Activated CD4-positive, alpha-beta T cell treated with anti-CD3 and anti-CD28 coated beads, Interleukin-2, amount 10 ng/mL, durations not matched to agents 7 days and 5 days (primary cell): ENCODE data around the gene B4GALT2. TPM values are rescaled to one million over a fixed set of nuclear protein-coding genes. Genes with fewer than 3 reads are reported as not detected.

Source experiments
- CTCF ChIA-PET: fragments of 350-600 bp; sonication (Branson Sonifier 250); formaldehyde crosslinking; loops from one replicate; lab custom pipeline; 2021; ENCODE audit warnings: antibody characterized with exemption; lab: Charles Lee
- POLR2A ChIA-PET: fragments of 350-600 bp; sonication (Branson Sonifier 250); formaldehyde crosslinking; loops from one replicate; lab custom pipeline; 2021; ENCODE audit warnings: antibody characterized with exemption; lab: Charles Lee
- DNase-seq: peaks from one replicate; pipeline ENCODE4 v3.0.0-alpha.2; 2020
- H3K27ac Mint-ChIP-seq: one replicate; pipeline ENCODE4 v1.8.0; 2021; ENCODE audit warnings: mild to moderate bottlenecking, moderate library complexity, mixed read lengths
- H3K27me3 Mint-ChIP-seq: one replicate; pipeline ENCODE4 v1.8.0; 2021; ENCODE audit warnings: mixed read lengths
- H3K36me3 Mint-ChIP-seq: one replicate; pipeline ENCODE4 v1.8.0; 2021; ENCODE audit warnings: low read depth, mixed read lengths
- H3K4me1 Mint-ChIP-seq: one replicate; pipeline ENCODE4 v1.8.0; 2021; ENCODE audit warnings: mixed read lengths
- H3K4me3 Mint-ChIP-seq: one replicate; pipeline ENCODE4 v1.8.0; 2021; ENCODE audit warnings: mild to moderate bottlenecking, moderate library complexity, mixed read lengths
- H3K9me3 Mint-ChIP-seq: one replicate; pipeline ENCODE4 v1.8.0; 2021; ENCODE audit warnings: mixed read lengths
- total RNA-seq, 2 experiments: library from RNA; stranded (reverse); gene quantifications; one replicate each; pipeline ENCODE4 v1.2.3, GENCODE V29; 2021

The B4GALT2 gene
- total RNA-seq, 2 experiments from 2014 or later, result 8.0 to 9.3 TPM

- Mint-ChIP-seq H3K36me3 (peaks cover 8% of the 10 kb centered on the region), H3K9me3 (no peaks in the 10 kb centered on the region), H3K27ac (no peak overlapping the region), H3K4me1 (peaks cover 6% of the 10 kb centered on the region), H3K27me3 (no peaks in the 10 kb centered on the region), H3K4me3 (no peak overlapping the region)
- POLR2A ChIA-PET, result no interaction called here
- DNase-seq, result no peak
- CTCF ChIA-PET, result interaction anchor here (0.6 to 1.3 kb wide), 2 partner anchors 9 to 132 kb away, joined by 3 read pairs; no protein-coding TSS in a partner anchor
These were observed 16.0 kb upstream of the B4GALT2 start for GRCh38 chr1:43963006-43963405.

- Mint-ChIP-seq H3K27ac (no peak overlapping the region), H3K27me3 (no peaks in the 10 kb centered on the region), H3K9me3 (no peaks in the 10 kb centered on the region), H3K4me3 (no peak overlapping the region), H3K4me1 (peaks cover 6% of the 10 kb centered on the region), H3K36me3 (peaks cover 5% of the 10 kb centered on the region)
- no peak for DNase-seq
- ChIA-PET POLR2A (no interaction called here), CTCF (interaction anchor here (0.8 to 1.3 kb wide), 5 partner anchors 8 to 223 kb away, joined by 3 read pairs; no protein-coding TSS in a partner anchor)
These were observed 15.1 kb upstream of the B4GALT2 start for GRCh38 chr1:43963890-43964289.

- Mint-ChIP-seq H3K27me3 (no peaks in the 10 kb centered on the region), H3K4me3 (no peak overlapping the region), H3K4me1 (peaks cover 18% of the 10 kb centered on the region), H3K27ac (no peak overlapping the region), H3K36me3 (peaks cover 5% of the 10 kb centered on the region), H3K9me3 (no peaks in the 10 kb centered on the region)
- ChIA-PET CTCF (interaction anchor here (1.4 kb wide), 1 partner anchor 10 kb away, joined by 5 read pairs; no protein-coding TSS in a partner anchor), POLR2A (no interaction called here)
- no peak for DNase-seq
These were observed 13.7 kb upstream of the B4GALT2 start for GRCh38 chr1:43965316-43965715.

GRCh38 chr1:43968348-43968948 is 10.6 kb upstream of the B4GALT2 start:
- no peak overlapping the region for H3K4me3 Mint-ChIP-seq
- H3K36me3 Mint-ChIP-seq, result peaks cover 14% of the 10 kb centered on the region
- H3K27ac Mint-ChIP-seq, result no peak overlapping the region
- H3K27me3 Mint-ChIP-seq, result no peaks in the 10 kb centered on the region
- ChIA-PET CTCF (interaction anchor here (1.3 kb wide), 1 partner anchor 11 kb away, joined by 3 read pairs; no protein-coding TSS in a partner anchor), POLR2A (no interaction called here)
- peak; percentile 54 for DNase-seq
- H3K4me1 Mint-ChIP-seq, result peaks cover 24% of the 10 kb centered on the region
- H3K9me3 Mint-ChIP-seq, result no peaks in the 10 kb centered on the region

- peak overlapping the region; percentile 93 for H3K4me3 Mint-ChIP-seq
- H3K9me3 Mint-ChIP-seq, result no peaks in the 10 kb centered on the region
- peak overlapping the region; percentile 68 for H3K27ac Mint-ChIP-seq
These were observed 9.6 kb upstream of the B4GALT2 start for GRCh38 chr1:43969416-43969745.

GRCh38 chr1:43969746-43970466 is 9.1 kb upstream of the B4GALT2 start, which contains the start of gene DPH2:
Gene DPH2, plus strand, starts transcription at chr1:43970010. Its CDS starts 166 bp downstream, at chr1:43970176.
- ChIA-PET POLR2A (no interaction called here), CTCF (interaction anchor here (0.8 to 2.5 kb wide), 6 partner anchors 11 to 36 kb away, joined by 3 to 11 read pairs (median 5); no protein-coding TSS in a partner anchor)
- H3K4me3 Mint-ChIP-seq, result peak within 1 kb of the TSS; percentile 93
- H3K9me3 Mint-ChIP-seq, result no peaks in the 10 kb centered on the region
- peak; percentile 98 for DNase-seq
- peaks cover 34% of the 10 kb centered on the region for H3K4me1 Mint-ChIP-seq
- H3K27me3 Mint-ChIP-seq, result no peaks in the 10 kb centered on the region
- H3K36me3 Mint-ChIP-seq, result peaks cover 20% of the 10 kb centered on the region
- peak within 1 kb of the TSS; percentile 92 for H3K27ac Mint-ChIP-seq

More at GRCh38 chr1:43969416-43969745, 9.6 kb upstream of the B4GALT2 start:
- peaks cover 33% of the 10 kb centered on the region for H3K4me1 Mint-ChIP-seq
- no peaks in the 10 kb centered on the region for H3K27me3 Mint-ChIP-seq
- CTCF ChIA-PET, result interaction anchor here (0.8 to 2.5 kb wide), 3 partner anchors 20 to 35 kb away, joined by 5 to 11 read pairs (median 7); no protein-coding TSS in a partner anchor
- peaks cover 20% of the 10 kb centered on the region for H3K36me3 Mint-ChIP-seq
- DNase-seq, result no peak
- POLR2A ChIA-PET, result no interaction called here

GRCh38 chr1:43970502-43970901 is 8.5 kb upstream of the B4GALT2 start:
- DNase-seq, result no peak
- ChIA-PET CTCF (interaction anchor here (1.2 to 2.5 kb wide), 5 partner anchors 12 to 36 kb away, joined by 3 to 11 read pairs (median 5); no protein-coding TSS in a partner anchor), POLR2A (no interaction called here)
- Mint-ChIP-seq H3K9me3 (no peaks in the 10 kb centered on the region), H3K4me3 (peak overlapping the region; percentile 93), H3K4me1 (peaks cover 34% of the 10 kb centered on the region), H3K27ac (peak overlapping the region; percentile 92), H3K27me3 (no peaks in the 10 kb centered on the region), H3K36me3 (peaks cover 20% of the 10 kb centered on the region)

- CTCF ChIA-PET, result interaction anchor here (1.2 to 2.5 kb wide), 5 partner anchors 12 to 37 kb away, joined by 3 to 11 read pairs (median 5); no protein-coding TSS in a partner anchor
- H3K36me3 Mint-ChIP-seq, result peaks cover 23% of the 10 kb centered on the region
- POLR2A ChIA-PET, result no interaction called here
- H3K27me3 Mint-ChIP-seq, result no peaks in the 10 kb centered on the region
- peak overlapping the region; percentile 93 for H3K4me3 Mint-ChIP-seq
- no peaks in the 10 kb centered on the region for H3K9me3 Mint-ChIP-seq
- H3K27ac Mint-ChIP-seq, result no peak overlapping the region
- peaks cover 36% of the 10 kb centered on the region for H3K4me1 Mint-ChIP-seq
- no peak for DNase-seq
These were observed 8.1 kb upstream of the B4GALT2 start for GRCh38 chr1:43970911-43971310.

- ChIA-PET CTCF (interaction anchor here (0.8 to 2.5 kb wide), 4 partner anchors 19 to 37 kb away, joined by 3 to 11 read pairs (median 5); no protein-coding TSS in a partner anchor), POLR2A (no interaction called here)
- H3K4me3 Mint-ChIP-seq, result peak overlapping the region; percentile 93
- H3K4me1 Mint-ChIP-seq, result peaks cover 41% of the 10 kb centered on the region
- no peak for DNase-seq
- H3K27me3 Mint-ChIP-seq, result no peaks in the 10 kb centered on the region
- H3K9me3 Mint-ChIP-seq, result no peaks in the 10 kb centered on the region
- H3K27ac Mint-ChIP-seq, result no peak overlapping the region
- H3K36me3 Mint-ChIP-seq, result peaks cover 25% of the 10 kb centered on the region
These were observed 7.6 kb upstream of the B4GALT2 start for GRCh38 chr1:43971336-43971980.

- ChIA-PET CTCF (interaction anchor here (1.4 to 1.6 kb wide), 3 partner anchors 13 to 28 kb away, joined by 3 to 5 read pairs (median 4); no protein-coding TSS in a partner anchor), POLR2A (no interaction called here)
- no peaks in the 10 kb centered on the region for H3K27me3 Mint-ChIP-seq
- peaks cover 40% of the 10 kb centered on the region for H3K36me3 Mint-ChIP-seq
- peak overlapping the region; percentile 84 for H3K4me3 Mint-ChIP-seq
- H3K4me1 Mint-ChIP-seq, result peaks cover 64% of the 10 kb centered on the region
- H3K27ac Mint-ChIP-seq, result peak overlapping the region; percentile 89
- H3K9me3 Mint-ChIP-seq, result no peaks in the 10 kb centered on the region
- DNase-seq, result no peak
These were observed 5.0 kb upstream of the B4GALT2 start for GRCh38 chr1:43973981-43974442.

- Mint-ChIP-seq H3K4me3 (peak within 1 kb of the TSS; percentile 84), H3K4me1 (peaks cover 59% of the 10 kb centered on the region), H3K27me3 (no peaks in the 10 kb centered on the region), H3K36me3 (peaks cover 40% of the 10 kb centered on the region), H3K27ac (peak within 1 kb of the TSS; percentile 89), H3K9me3 (no peaks in the 10 kb centered on the region)
- ChIA-PET POLR2A (no interaction called here), CTCF (interaction anchor here (0.5 to 1.6 kb wide), 8 partner anchors 13 to 1212 kb away, joined by 3 to 5 read pairs (median 4); no protein-coding TSS in a partner anchor)
- peak; percentile 96 for DNase-seq
These were observed 4.4 kb upstream of the B4GALT2 start, which contains the start of gene ATP6V0B for GRCh38 chr1:43974443-43975248. Gene ATP6V0B, plus strand, starts transcription at chr1:43974960. Its CDS starts 81 bp downstream, at chr1:43975041.
